K562 (cell line): ENCODE measurements around the gene ATP6V1G1. TPM values are rescaled to one million over a fixed set of nuclear protein-coding genes. Genes with fewer than 3 reads are reported as not detected.

ENCODE experiments used
- CBFA2T2 ChIP-seq: fragments of 450-650 bp; conservative IDR thresholded peaks from 2 replicates; pipeline ENCODE4 v1.6.1; 2017; ENCODE audit warnings: mild to moderate bottlenecking
- CEBPZ ChIP-seq: fragments of 150-350 bp; IDR thresholded peaks from 2 replicates; pipeline ENCODE4 v1.6.1; 2014; ENCODE audit warnings: low read depth, mild to moderate bottlenecking, low read length, borderline replicate concordance
- CUX1 ChIP-seq: fragments of 200-800 bp; sonication (Bioruptor generic); IDR thresholded peaks from 2 replicates; pipeline ENCODE4 v1.6.1; 2016; ENCODE audit warnings: missing genetic modification characterization, missing compliant biosample characterization
- DEAF1 ChIP-seq: fragments of 450-650 bp; formaldehyde crosslinking; IDR thresholded peaks from 2 replicates; pipeline ENCODE4 v1.4.0; 2020; ENCODE audit warnings: mild to moderate bottlenecking, moderate library complexity
- E2F3 ChIP-seq: fragments of 250-450 bp; sonication (Bioruptor Pico); IDR thresholded peaks from 2 replicates; pipeline ENCODE4 v1.4.0; 2020; ENCODE audit warnings: mild to moderate bottlenecking
- KLF1 ChIP-seq: fragments of 450-650 bp; IDR thresholded peaks from 2 replicates; pipeline ENCODE4 v1.6.1; 2016; ENCODE audit warnings: missing genetic modification characterization, missing compliant biosample characterization
- MAX ChIP-seq: sonication (generic); formaldehyde crosslinking; IDR thresholded peaks from 2 replicates; pipeline ENCODE4 v1.9.0; 2022; ENCODE audit warnings: mild to moderate bottlenecking, missing genetic modification reagents
- NCOA4 ChIP-seq: fragments of 450-650 bp; IDR thresholded peaks from 2 replicates; pipeline ENCODE4 v1.6.1; 2018; ENCODE audit warnings: mild to moderate bottlenecking; ENCODE audit not compliant: partially characterized antibody
- RFX1 ChIP-seq: fragments of 450-650 bp; IDR thresholded peaks from 2 replicates; pipeline ENCODE4 v1.6.1; 2016; ENCODE audit warnings: mild to moderate bottlenecking, moderate library complexity
- U2AF1 ChIP-seq: fragments of 200-400 bp; formaldehyde crosslinking; optimal IDR thresholded peaks from 2 replicates; pipeline ENCODE3; 2017; ENCODE audit warnings: mild to moderate bottlenecking, low read depth, low read length, moderate library complexity
- ZKSCAN1 ChIP-seq: fragments of 150-350 bp; IDR thresholded peaks from 2 replicates; pipeline ENCODE4 v1.6.1; 2016; ENCODE audit warnings: low read depth, low read length
- ZSCAN29 ChIP-seq: fragments of 450-650 bp; IDR thresholded peaks from 2 replicates; pipeline ENCODE4 v1.6.1; 2017
- polyA plus RNA-seq, 8 experiments: library from polyadenylated mRNA; depleted of rRNA in 4 of 8; stranded (reverse) in 5 of 8; unstranded in 3 of 8; fragments of >200 nt; fragmentation: Nextera tagmentation in 2 of 8; fragmentation: Illumina TruSeq in 1 of 8; extraction: Ambion mirVana in 2 of 8; extraction: Trizol in 1 of 8; gene quantifications; 2 replicates each; pipeline versions ENCODE4 v1.2.1 to v1.2.3, GENCODE V29; 2011 to 2014; ENCODE audit warnings: inconsistent platforms in 1 of 8, missing spikeins in 1 of 8
- total RNA-seq, 7 experiments: library from RNA; depleted of rRNA in 6 of 7; stranded (reverse); fragments of >200 nt in 6 of 7; fragmentation: Illumina TruSeq in 2 of 7; extraction: Trizol in 2 of 7; gene quantifications; 2 replicates each; pipeline versions ENCODE4 v1.2.1 to v1.2.3, GENCODE V29; 2011 to 2021; ENCODE audit warnings: low replicate concordance in 1 of 7

Gene ATP6V1G1
- total and polyA plus RNA-seq, 9 of the 15 experiments (the other 6 are each of a cell fraction or from before 2014, with no cell fraction given): 88.4 to 492 (median 193) TPM

- TF ChIP-seq CUX1 (CRISPR knock-in tag) (no peak), CEBPZ (no peak), RFX1 (no peak), U2AF1 (no peak), NCOA4 (no peak), MAX (CRISPR knock-in tag) (no peak), DEAF1 (CRISPR knock-in tag) (no peak), KLF1 (tag) (no peak), E2F3 (CRISPR knock-in tag) (no peak), ZKSCAN1 (no peak), CBFA2T2 (no peak), ZSCAN29 (no peak)
Observed at GRCh38 chr9:114588210-114588609, 641 bp downstream of the ATP6V1G1 start (continued).
